HG02840 (cell line): ENCODE data around the gene CLBA1.

Source experiments
- ATAC-seq: cut with Tn5 transposase; IDR thresholded peaks from one replicate; pipeline ENCODE4 v1.9.1; 2021; ENCODE audit warnings: mild to moderate bottlenecking, moderate library complexity, moderate number of reproducible peaks; ENCODE audit not compliant: unreplicated experiment, low FRiP score

The CLBA1 gene

DNA sequence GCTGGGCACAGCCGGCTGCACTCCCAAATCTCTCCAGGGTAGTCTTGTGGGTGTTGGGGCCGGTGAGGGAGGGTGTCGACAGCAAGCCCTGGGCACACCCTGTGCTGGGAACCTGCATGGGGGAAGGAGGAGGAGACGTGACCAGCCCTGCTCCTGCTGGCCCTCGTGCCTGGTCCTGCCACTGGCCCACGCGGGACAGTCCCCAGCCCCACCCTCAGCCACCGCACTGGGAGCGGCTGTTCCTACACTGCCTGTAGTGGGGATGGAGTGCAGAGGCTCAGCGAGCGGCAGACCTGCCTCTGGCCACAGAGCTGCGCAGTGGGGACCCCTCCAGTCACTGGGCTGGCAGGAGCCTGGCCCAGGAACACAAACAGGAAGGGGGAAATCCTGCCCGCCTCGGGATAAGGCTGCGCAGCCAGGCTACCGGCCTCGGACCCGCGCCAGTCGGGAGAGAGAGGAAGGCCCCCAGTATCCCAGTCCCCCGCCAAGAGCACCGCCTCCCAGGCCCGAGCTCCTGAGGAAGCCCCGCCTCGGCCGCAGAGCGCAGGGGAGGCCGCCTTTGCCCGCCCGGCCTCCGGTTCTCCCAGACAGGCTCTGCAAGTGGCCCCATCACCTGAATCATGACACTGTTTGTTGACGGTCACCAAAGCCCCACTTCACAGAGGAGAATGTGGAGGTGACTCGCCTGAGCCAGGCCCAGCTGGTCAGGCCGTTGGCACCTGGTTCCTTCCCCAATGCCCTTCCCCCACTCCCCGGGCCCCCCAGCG lies 18.0 kb upstream of the CLBA1 start:
- ATAC-seq: no peak

DNA sequence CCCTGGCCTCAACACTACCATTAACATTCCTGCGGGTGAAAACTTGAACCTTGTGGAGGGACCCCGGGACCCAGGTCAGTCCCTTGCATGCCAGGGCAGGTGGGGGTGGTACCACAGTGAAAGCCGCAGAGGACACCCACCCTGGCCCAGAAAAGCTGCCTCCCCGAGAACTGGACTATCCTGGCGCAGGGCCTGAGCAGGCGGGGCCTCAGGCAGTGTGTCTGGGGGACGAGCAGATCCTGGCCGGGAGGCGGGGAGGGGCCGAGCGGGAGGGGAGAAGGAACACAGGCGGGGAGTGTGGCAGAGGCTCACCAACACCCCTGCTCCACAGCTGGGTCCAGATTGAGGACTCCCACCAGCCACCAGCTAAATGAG lies 17.4 kb upstream of the CLBA1 start:
- ATAC-seq: no peak

DNA sequence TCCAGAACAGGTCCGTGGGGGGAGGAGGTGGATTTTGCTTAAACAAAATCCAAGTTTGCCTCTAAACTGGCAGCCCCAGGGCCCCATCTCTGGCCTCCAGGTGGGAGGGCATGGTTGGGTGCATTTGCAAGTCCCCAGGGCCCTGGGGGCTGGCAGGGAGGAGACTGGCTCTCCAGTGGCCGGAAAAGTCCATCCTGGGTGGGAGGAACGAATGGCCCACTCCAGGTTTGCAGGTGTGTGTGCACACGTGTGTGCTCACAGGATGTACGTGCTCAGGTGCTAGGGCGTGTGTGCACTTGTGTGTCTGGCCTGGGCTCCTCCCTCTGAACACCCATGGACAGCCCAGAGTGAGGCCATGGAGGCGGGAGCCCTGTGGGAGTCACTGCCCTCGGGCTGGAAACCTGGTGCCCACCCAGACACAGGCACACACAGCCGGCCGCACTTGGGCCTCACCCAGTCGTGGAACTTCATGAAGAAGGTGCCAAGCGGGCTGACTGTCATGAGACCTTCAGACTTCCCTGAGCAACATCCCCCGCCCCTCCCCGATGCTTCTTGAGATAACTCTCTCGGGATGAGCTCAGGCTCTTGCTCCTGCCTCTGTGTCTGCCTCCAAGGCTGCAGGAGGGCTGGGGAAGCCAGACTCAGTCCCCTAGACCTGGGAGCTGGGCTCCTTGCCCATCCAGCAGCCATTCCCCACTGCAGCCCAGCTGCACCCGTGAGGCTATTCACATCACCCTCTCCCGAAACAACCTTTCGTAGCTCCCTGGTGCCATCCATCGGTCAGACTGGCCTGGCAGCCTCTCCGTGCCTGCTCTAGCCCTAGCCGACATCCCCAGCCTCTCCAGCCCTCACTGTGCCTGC lies 16.8 kb upstream of the CLBA1 start:
- no peak for ATAC-seq

DNA sequence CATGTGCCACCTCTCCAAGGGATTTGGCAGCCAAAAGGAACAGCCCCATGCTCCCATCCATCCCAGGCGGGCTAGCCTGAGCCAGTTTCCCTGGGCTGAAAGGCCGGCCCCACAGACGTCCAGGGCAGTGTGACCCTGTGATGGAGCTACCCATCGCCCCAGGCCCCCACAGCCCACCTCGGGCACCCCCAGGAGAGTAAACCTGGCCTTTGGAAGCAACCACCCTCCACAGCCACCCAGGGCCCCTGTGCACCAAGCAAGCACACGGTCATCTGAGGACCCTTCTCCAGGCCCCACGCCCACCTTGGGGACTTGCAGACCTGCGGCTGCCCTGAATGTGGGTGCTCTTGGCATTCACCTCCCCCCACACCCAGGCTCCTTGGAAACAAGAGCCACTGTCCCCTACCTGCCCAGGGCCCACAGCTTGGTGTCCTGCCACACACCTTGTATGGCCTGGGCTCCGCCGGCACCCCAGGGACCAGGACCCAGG lies 15.8 kb upstream of the CLBA1 start:
- ATAC-seq: no peak

DNA sequence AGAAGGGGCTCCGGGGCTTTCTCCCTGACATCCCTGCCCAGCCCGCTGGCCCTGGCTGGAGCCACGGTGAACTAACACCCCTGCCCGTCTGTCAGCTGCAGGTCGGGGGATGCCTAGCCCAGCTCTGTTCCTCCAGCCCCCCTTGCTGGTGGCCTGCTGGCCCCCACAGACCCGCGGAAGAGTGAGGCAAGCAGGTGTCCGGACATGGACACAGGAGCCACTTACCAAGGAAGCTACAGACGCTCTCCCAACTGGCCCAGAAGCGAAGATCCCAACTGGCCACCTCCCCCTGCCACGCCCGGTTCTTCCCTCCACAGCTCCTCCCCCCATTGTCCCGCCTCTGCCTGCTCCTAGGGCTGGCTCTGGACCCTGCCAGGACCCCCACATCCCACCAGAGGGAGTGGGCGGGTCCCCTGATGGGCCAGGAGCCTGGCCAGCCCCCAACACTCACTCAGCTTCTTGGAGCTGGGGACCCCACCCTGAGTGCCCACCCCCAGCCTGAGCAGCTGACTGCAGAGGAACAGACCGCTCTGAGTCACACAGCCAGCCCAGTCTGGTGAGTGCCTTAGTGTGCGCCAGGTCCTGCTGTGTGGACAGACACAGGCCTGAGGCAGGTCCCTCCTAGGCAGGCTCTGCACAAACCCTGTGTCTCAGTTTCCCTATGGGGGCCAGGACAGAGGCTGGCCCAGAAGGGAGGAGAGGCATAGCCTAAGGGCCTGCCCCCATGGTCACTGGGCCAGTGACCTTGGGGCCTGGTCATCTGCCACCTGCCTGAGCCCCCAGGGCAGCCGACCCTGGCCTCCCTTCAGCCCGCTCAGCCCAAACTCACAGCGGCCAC lies 15.1 kb upstream of the CLBA1 start:
- ATAC-seq: no peak

DNA sequence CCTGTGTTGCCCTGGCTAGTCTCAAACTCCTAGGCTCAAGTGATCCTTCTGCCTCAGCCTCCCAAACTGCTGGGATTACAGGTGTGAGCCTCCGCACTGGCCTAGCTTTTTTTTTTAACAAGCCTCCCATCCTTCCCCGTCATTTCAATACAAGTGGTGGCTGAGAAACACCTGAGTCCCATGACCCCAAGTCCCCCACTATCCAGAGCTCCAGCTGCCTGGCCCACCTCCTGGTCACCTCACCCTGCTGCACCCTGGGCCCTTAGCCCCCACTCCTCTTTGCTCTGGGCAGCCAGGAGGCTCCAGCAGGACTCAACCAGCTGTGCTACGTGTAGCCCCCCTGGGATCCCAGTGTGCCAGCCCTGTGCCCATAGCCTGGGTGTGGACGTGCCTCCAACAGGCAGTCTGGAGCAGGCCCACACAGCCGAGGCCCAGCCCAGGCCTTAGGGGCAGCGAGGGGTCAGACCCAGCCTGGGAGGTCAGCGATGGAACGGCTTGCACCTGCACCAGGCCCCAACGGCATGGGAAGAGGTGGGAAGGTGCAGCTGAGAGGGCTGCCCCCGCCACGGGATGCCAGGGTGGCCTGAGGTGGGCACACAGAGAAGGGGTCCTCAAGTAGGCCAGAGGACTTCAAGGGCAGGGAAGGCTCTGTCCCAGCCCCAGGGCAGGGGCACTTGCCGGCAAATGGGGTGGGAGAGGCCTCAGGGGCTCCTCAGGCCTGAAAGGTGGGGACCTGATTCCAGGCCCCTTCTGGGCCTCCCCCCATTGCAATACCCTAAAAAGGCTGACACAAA lies 13.9 kb upstream of the CLBA1 start:
- ATAC-seq: no peak

DNA sequence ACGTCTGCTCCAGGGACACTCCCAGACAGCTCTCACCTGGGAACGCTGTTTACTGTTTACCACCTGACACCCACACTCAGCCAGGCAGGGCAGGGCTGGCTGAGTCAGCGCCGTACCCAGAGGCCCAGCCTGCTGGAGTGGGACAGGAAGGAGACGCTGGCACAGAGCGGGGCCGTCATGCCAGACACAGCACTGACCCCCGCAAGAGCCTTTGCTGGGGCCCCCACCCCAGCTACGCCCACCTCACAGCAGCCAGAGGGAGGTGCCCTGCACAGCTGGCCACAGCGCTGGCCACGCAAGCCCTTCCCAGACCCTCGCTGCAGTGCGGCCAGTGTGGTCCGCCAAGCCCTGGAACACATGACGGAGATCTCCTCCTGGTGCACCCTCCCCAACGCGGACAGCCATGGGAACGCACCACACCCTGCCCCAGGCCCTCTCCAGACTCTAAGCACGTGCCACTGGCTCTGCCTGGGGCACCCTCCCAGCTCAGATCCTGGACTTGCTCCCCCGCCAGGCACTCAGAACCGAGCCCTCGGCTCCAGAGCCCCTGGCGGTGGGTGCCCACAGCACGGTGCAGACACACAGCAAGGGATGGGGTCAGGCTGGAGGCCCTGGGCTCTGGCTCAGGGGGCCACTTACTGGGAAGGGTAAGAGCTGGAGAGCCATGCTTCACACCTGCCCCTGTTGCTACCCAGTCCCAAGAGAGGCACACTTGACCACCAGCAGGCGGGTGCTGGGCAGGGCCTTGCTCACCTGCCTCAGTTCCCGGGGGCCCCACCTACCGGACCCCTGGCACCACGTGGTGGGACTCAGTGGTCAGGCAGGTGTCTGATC lies 13.1 kb upstream of the CLBA1 start:
- ATAC-seq: no peak

DNA sequence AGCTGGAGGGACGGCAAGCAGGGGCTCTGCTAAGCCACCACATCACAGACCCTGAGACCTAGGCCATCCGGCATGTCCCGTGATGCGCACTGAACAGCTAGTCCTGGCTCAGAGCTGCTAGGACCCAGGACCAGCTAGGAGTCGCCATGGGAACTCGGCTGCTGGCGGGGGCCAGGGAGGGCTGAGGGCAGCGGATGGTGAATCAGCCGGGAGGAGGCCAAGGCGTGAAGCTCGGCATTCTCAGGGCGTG lies 12.5 kb upstream of the CLBA1 start:
- no peak for ATAC-seq

DNA sequence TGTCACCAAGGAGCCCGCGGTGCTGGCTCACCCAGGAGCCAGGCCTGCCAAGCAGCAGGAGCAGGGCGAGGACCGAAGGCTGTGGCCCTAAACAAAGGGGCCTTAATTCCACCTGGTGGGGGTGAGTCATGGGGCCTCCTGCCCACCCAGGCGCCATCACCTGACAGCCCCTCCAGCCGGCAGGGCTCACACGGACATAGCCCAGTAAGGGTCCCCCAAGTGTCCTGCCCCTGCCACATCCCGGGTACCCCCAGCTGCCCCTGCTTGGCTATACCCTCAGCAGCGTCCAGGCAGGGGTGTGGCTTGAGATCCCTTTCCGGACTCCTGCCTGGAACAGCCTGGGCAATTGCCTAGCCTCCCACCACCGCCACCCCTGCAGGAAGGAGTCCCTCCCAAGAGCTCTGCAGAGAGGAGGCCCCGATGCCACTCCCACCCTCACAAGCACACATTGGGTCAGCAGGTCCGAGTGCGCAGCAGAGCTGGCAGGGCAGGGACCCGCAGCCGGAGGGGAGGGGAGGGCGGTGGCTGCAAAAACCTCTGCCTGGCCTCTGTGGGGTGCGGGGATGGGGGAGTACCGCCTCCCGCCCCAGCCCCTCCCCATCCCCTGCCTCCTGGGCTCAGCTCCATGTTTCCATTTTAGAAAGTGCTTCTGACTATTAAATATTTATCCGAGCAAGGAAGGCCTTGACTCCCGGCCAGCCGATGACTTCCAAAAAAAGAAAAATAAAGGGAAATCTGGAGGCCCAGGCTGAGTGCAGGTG lies 12.0 kb upstream of the CLBA1 start:
- ATAC-seq: no peak

DNA sequence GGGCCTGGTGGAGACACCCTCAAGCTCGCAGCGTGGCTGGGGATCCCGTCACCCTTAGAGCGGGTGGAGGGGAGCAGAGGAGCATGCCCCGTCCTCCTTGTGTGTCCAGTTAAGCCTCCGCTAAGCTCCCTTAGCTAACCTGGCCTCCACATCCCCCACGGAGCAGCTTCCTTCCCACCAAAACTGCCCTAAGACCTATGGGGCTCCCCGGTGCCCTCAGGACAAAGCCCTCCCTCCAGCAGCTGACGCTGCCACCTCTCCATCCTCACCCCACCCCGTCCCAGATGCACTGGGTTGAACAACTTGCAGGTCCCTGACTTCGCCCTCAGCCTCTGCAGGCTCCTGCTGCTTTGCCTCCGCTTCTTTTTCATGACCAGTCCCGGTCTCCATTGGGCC lies 11.4 kb upstream of the CLBA1 start:
- ATAC-seq: no peak

DNA sequence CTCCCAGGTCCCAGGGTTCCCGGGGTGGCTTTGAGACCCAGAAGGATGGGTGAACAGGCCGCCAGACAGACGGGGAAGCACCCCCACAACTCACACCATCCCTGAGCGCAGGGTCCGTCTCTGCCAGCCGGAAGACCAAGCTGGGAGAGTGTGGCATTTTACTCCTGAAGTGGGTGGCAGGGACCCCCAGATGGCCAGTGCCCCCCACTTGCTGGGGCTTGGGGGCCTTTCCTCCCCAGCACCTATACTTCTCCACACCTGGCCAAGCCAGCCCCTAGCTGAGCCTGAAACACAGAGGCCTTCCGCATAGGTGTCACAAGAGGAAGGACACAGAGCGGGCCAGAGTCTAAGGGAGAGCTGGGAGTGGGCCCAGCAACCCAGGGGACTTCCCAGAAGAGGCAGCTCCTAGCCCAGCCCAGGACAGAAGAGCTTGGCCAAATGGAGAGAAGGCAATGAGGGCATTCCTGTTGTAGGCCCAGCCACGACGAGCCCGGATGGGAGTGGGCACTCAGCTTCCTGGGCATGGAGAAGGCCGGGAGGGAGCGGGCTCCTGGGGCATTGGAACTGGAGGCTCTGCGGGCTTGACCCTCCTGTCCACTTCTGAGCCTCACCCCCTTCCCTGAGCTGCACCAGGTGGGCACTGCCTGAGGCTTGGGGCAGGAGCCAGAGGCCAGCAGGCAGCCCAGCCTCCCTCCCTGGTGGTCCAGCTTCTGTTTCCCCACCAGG lies 10.8 kb upstream of the CLBA1 start:
- no peak for ATAC-seq

DNA sequence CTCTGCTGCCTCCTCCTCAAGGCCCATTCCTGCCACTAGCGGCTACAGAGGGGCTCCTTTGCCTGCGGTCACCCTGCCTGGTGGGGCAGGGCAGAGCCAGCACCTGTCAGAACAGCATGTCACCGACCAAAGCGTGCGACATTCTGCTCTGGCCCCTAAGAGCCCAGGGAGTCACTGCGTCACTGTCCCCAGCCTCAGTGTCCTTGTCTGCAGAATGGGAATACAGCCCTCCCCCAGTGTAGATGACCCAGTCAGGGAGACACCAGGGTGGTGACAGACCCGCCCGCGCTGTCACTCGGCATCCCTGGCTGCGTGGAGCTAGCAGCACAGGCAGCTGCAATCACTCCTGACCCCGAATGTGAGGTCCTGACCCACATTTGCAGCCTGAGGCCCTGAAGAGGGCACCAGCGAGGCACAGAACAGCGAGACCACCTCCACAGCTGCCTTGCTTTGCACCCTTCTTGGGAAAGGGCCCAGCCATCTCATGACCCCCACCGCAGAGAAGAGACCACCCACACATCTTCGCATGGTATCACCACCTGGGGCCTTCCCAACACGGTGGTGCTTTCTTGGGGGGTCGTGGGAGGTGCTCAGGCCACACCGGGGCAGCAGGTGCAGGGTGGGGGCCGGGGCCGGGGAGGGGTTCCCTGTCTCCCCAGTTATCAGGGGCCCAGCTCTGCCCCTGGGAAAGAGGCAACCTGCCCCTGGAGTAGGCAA lies 9.9 kb upstream of the CLBA1 start:
- no peak for ATAC-seq

DNA sequence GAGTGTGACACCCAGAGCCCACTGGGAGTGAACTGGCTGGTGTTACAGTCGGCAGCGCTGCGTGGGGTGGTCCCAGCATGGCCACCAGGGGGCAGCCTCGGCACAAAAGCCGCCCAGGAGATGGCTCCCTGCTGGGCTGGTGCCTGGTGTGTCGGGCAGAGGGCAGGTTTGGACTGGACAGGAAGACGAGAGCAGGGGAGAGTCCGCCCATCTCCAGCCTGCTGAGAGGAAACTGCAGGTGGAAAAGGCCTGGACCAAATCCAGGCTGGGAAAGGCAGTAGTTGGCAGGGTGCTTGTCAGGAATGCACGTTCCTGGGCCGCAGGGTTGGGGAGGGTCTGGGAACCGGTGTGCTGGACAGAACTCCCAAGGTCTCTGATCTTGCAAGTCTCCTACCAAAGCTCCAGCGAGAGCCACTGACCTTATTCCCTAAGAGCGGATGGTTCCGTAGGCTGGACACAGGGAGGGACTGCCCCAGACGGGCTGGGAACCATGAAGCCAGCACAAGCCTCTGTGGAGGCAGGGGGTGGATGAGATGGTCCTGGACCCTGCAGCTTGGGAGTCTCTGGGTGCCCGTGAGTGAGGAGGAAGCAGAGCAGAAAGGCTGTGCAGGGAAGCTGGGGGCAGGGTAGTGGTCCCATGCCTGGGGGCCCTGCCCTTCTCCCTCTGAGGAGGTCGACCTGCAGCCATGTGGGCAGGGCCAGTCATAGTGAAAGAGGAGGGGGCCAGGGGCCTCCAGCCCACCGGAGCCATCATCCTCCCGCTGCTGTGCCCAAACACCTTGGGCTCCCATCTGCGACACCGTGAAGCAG lies 9.2 kb upstream of the CLBA1 start:
- ATAC-seq: no peak

DNA sequence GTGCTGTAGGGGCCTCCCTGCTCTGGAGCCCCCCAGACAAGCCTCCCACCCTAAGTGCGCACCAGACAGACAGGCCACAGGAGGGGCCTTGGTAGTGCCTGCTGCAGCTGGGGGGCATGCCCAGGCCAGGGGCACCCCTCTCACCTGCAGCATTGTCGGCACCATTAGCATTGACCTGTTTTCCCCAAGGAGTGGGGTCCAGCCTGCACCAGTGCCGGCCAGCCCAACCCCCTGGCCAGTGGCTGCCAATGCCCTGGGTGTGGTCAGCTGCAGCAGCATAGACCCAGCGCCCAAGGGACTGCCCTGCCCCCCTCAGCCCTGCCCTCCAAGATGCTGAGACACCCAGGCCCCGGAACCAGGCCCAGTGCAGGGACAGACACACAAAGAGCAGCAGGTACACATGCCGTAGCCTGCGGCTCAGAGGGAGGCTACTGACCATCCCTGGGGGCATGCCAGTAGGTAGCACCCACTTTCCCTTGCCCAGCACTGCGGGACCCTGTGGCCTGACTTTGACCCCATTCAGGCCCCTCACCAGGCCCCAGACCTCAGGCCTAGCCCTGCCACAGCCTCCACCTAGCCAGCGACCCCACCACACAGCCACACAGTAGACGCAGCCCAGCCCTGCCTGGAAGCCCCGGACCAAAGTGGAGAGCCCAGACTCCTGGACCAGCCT lies 8.4 kb upstream of the CLBA1 start:
- no peak for ATAC-seq

DNA sequence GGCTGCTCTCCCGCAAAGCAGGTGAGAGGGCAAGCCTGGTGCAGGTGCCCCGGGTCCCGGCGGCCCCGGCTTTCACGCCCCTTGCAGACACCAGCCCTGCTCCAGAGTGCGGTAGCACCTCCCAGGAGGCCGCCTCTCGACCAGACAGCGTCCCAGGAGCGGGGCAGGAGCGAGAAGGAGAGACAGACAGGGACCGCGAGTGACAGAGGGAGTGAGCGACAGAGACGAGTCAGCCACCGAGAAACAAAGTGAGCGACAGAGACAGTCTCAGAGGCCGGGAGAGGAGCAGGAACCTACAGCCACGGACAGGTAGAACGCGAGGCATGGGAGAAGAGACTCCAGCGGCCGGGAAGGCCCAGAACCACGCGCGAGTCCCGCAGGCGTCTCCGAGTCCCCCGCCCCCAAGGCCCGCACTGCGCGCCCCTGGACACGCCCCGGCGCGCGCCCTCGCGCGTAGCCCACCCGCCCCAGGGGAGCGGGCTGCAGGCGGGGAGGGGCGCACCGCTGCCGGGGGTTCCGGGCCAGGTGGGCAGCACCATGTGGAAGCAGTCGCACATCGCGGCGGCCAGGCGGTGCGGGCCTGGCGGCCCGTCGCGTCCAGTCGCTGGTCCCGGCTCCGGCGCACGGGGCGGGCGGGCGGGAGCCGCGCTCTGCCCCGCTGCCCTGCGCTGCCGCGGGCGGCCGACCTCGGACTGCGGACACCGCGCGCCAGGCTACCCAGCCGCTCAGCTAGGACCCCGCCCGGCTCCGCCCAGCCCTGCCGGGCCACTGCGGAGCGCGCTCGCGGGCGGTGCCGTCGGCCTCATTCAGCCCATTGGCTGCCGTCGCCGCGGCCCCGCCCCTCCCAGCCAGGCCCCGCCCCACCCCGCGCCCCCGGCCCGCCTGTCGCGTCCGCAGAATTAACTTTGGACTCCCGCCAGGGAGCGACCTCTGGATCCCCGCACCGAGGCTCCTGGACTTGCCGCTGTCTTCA lies 7.6 kb upstream of the CLBA1 start, which contains the start of gene AHNAK2:
TSS of gene AHNAK2 (minus strand) at position 694 of the 973 bp plus-strand sequence. CDS start at position 557, 137 bp downstream.
- ATAC-seq: no peak
